HepG2 (cell line): Measurements from ENCODE around the gene ZFPL1. TPM values are rescaled to one million over a fixed set of nuclear protein-coding genes. Genes with fewer than 3 reads are reported as not detected.

Source experiments
- ATF1 ChIP-seq: IDR thresholded peaks from 2 replicates; pipeline ENCODE4 v1.6.1; 2016; ENCODE audit warnings: mild to moderate bottlenecking, control low read depth
- ATM ChIP-seq: fragments of 450-650 bp; IDR thresholded peaks from 2 replicates; pipeline ENCODE4 v1.7.1; 2017; ENCODE audit warnings: mild to moderate bottlenecking, borderline replicate concordance
- FOSL2 ChIP-seq: sonication (generic); formaldehyde crosslinking; IDR thresholded peaks from 2 replicates; pipeline ENCODE4 v1.4.0; 2020; ENCODE audit warnings: missing genetic modification reagents
- IRF2 ChIP-seq: IDR thresholded peaks from 2 replicates; pipeline ENCODE4 v1.6.1; 2018; ENCODE audit warnings: missing genetic modification reagents, missing compliant biosample characterization
- MAFG ChIP-seq: sonication (generic); formaldehyde crosslinking; IDR thresholded peaks from 2 replicates; pipeline ENCODE4 v1.5.1; 2020; ENCODE audit warnings: mild to moderate bottlenecking, missing genetic modification reagents
- MBNL3 ChIP-seq: fragments of 250-450 bp; sonication (Bioruptor Pico); conservative IDR thresholded peaks from 2 replicates; pipeline ENCODE4 v1.8.0; 2022; ENCODE audit warnings: mild to moderate bottlenecking, inconsistent platforms
- MZF1 ChIP-seq: sonication (generic); formaldehyde crosslinking; IDR thresholded peaks from 2 replicates; pipeline ENCODE4 v1.8.1; 2023; ENCODE audit warnings: mild to moderate bottlenecking, missing genetic modification reagents, borderline replicate concordance
- NFE2L1 ChIP-seq: sonication (generic); formaldehyde crosslinking; IDR thresholded peaks from 2 replicates; pipeline ENCODE4 v1.4.0; 2020; ENCODE audit warnings: missing genetic modification reagents, mild to moderate bottlenecking, borderline replicate concordance
- NR1H2 ChIP-seq: sonication (generic); formaldehyde crosslinking; IDR thresholded peaks from 2 replicates; pipeline ENCODE4 v1.8.1; 2022; ENCODE audit warnings: low read depth, missing genetic modification reagents, borderline replicate concordance
- PCBP1 ChIP-seq: fragments of 200-400 bp; formaldehyde crosslinking; IDR thresholded peaks from 2 replicates; pipeline ENCODE4 v1.6.1; 2017; ENCODE audit warnings: mild to moderate bottlenecking, low read depth, low read length, borderline replicate concordance
- PLRG1 ChIP-seq: fragments of 450-650 bp; conservative IDR thresholded peaks from 2 replicates; pipeline ENCODE4 v1.6.1; 2016
- POLR2AphosphoS5 ChIP-seq: IDR thresholded peaks from 2 replicates; pipeline ENCODE4 v1.6.1; 2012; ENCODE audit warnings: low read depth, low read length
- SNAPC2 ChIP-seq: sonication (generic); formaldehyde crosslinking; IDR thresholded peaks from 2 replicates; pipeline ENCODE4 v1.8.1; 2022; ENCODE audit warnings: mild to moderate bottlenecking, missing genetic modification reagents
- TMF1 ChIP-seq: sonication (generic); formaldehyde crosslinking; IDR thresholded peaks from 2 replicates; pipeline ENCODE4 v1.8.1; 2022; ENCODE audit warnings: low read depth, missing genetic modification reagents
- XBP1 ChIP-seq: sonication (generic); formaldehyde crosslinking; IDR thresholded peaks from 2 replicates; pipeline ENCODE4 v1.5.0; 2020; ENCODE audit warnings: missing genetic modification reagents
- ZFP41 ChIP-seq: sonication (generic); formaldehyde crosslinking; IDR thresholded peaks from 2 replicates; pipeline ENCODE4 v1.4.0; 2020; ENCODE audit warnings: mild to moderate bottlenecking, missing genetic modification reagents, borderline replicate concordance
- ZNF12 ChIP-seq: sonication (generic); formaldehyde crosslinking; IDR thresholded peaks from 2 replicates; pipeline ENCODE4 v1.5.0; 2020; ENCODE audit warnings: missing genetic modification reagents
- ZNF235 ChIP-seq: sonication (generic); formaldehyde crosslinking; IDR thresholded peaks from 2 replicates; pipeline ENCODE4 v1.8.1; 2023; ENCODE audit warnings: mild to moderate bottlenecking, missing genetic modification reagents, borderline replicate concordance
- ZNF383 ChIP-seq: sonication (generic); formaldehyde crosslinking; IDR thresholded peaks from 2 replicates; pipeline ENCODE4 v1.4.0; 2020; ENCODE audit warnings: missing genetic modification reagents, mild to moderate bottlenecking, borderline replicate concordance
- ZNF672 ChIP-seq: sonication (generic); formaldehyde crosslinking; IDR thresholded peaks from 2 replicates; pipeline ENCODE4 v1.8.1; 2022; ENCODE audit warnings: missing genetic modification reagents
- ZNF747 ChIP-seq: sonication (generic); formaldehyde crosslinking; IDR thresholded peaks from 2 replicates; pipeline ENCODE4 v1.8.1; 2023; ENCODE audit warnings: missing genetic modification reagents, mild to moderate bottlenecking, borderline replicate concordance
- ZNF773 ChIP-seq: sonication (generic); formaldehyde crosslinking; IDR thresholded peaks from 2 replicates; pipeline ENCODE4 v1.4.0; 2020; ENCODE audit warnings: missing genetic modification reagents, borderline replicate concordance
- polyA plus RNA-seq, 8 experiments: library from polyadenylated mRNA; depleted of rRNA in 3 of 8; stranded (reverse) in 7 of 8; unstranded in 1 of 8; fragments of >200 nt; fragmentation: Illumina TruSeq in 4 of 8; extraction: Trizol in 4 of 8; gene quantifications; 2 replicates each; pipeline versions ENCODE4 v1.2.1 to v1.2.3, GENCODE V29; 2011 to 2016; ENCODE audit warnings: low read depth in 4 of 8, missing spikeins in 1 of 8, mixed read lengths in 1 of 8; ENCODE audit not compliant: insufficient read depth in 1 of 8
- total RNA-seq, 5 experiments: library from RNA; depleted of rRNA; stranded (reverse); fragments of >200 nt; fragmentation: Illumina TruSeq; extraction: Trizol; gene quantifications; 2 replicates each; pipeline ENCODE4 v1.2.3, GENCODE V29; 2016; ENCODE audit warnings: low read depth in 1 of 5
- TF ChIP-seq, protein P1 (sequence below): sonication (generic); formaldehyde crosslinking; IDR thresholded peaks from 2 replicates; pipeline ENCODE4 v1.4.0; 2020; ENCODE audit warnings: missing genetic modification reagents
- TF ChIP-seq, protein P2 (sequence below): sonication (generic); formaldehyde crosslinking; IDR thresholded peaks from 2 replicates; pipeline ENCODE4 v1.4.0; 2020; ENCODE audit warnings: missing genetic modification reagents
- TF ChIP-seq, protein P3 (sequence below): sonication (generic); formaldehyde crosslinking; IDR thresholded peaks from 2 replicates; pipeline ENCODE4 v1.4.0; 2020; ENCODE audit warnings: missing genetic modification reagents
- TF ChIP-seq, protein P4 (sequence below): sonication (generic); formaldehyde crosslinking; IDR thresholded peaks from 2 replicates; pipeline ENCODE4 v1.5.0; 2020; ENCODE audit warnings: mild to moderate bottlenecking, missing genetic modification reagents

ZFPL1 gene
- total and polyA plus RNA-seq, 2 of the 13 experiments (the other 11 are each of a cell fraction or from before 2014, with no cell fraction given), result 32.2 to 56.0 TPM

DNA sequence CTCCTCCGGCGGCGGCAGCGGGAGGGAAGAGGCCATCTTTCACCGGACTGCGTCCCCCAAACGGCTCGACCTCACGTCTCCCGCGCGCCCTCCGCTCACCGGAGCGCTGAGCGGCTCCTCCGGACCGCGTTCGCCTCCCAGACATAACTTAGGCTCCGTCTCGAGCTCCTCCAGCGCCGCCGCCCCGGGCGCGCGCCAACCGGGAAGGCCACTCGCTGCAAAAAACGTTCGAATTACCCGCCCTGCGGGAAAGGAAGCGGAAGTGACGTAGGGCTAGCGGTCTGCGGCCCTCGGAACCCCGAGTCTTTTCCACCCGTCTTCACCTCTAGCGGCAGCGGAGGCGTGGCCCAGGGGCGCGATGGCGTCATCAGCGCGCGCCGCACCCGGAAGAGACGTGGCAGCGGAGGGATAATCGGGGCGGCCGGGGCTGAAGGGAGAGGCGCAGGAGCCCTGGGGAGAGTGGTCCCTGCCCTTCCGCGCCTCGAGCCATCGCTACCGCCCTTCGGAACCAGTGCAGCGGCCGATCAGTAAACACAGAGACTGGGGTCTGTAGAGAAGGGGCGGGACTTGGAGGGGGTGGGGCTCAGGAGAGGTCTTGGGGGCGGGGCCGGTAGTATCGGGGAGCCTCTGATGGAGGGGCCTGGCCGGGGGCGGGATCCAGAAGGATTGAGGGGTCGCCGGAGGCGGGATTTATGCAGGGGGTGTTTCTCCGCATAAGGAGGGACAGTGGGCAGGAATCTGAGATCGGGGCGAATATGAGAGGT is at the start of gene ZFPL1, which contains the start of gene CDCA5 (continued):
- TF ChIP-seq, protein P1, sequence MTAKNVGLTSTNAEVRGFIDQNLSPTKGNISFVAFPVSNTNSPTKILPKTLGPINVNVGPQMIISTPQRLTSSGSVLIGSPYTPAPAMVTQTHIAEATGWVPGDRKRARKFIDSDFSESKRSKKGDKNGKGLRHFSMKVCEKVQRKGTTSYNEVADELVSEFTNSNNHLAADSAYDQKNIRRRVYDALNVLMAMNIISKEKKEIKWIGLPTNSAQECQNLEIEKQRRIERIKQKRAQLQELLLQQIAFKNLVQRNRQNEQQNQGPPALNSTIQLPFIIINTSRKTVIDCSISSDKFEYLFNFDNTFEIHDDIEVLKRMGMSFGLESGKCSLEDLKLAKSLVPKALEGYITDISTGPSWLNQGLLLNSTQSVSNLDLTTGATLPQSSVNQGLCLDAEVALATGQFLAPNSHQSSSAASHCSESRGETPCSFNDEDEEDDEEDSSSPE (CRISPR knock-in tag), result peak; percentile 100
- TF ChIP-seq PCBP1, result 0 out of 2 replicates have a peak, but pooled peaks have one; percentile 81
- no peak for TF ChIP-seq PLRG1
- TF ChIP-seq ZFP41 (CRISPR knock-in tag), result peak; percentile 77; the same call in 1 of the 2 replicates
- TF ChIP-seq, protein P2, sequence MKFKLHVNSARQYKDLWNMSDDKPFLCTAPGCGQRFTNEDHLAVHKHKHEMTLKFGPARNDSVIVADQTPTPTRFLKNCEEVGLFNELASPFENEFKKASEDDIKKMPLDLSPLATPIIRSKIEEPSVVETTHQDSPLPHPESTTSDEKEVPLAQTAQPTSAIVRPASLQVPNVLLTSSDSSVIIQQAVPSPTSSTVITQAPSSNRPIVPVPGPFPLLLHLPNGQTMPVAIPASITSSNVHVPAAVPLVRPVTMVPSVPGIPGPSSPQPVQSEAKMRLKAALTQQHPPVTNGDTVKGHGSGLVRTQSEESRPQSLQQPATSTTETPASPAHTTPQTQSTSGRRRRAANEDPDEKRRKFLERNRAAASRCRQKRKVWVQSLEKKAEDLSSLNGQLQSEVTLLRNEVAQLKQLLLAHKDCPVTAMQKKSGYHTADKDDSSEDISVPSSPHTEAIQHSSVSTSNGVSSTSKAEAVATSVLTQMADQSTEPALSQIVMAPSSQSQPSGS (CRISPR knock-in tag), result no peak
- TF ChIP-seq NFE2L1 (CRISPR knock-in tag), result no peak
- no peak for TF ChIP-seq SNAPC2 (CRISPR knock-in tag)
- peak; percentile 89 for TF ChIP-seq IRF2 (CRISPR knock-in tag)
- TF ChIP-seq POLR2AphosphoS5, result peak; percentile 76
- no peak for TF ChIP-seq XBP1
- TF ChIP-seq MBNL3 (CRISPR knock-in tag), result no peak
- TF ChIP-seq, protein P3, sequence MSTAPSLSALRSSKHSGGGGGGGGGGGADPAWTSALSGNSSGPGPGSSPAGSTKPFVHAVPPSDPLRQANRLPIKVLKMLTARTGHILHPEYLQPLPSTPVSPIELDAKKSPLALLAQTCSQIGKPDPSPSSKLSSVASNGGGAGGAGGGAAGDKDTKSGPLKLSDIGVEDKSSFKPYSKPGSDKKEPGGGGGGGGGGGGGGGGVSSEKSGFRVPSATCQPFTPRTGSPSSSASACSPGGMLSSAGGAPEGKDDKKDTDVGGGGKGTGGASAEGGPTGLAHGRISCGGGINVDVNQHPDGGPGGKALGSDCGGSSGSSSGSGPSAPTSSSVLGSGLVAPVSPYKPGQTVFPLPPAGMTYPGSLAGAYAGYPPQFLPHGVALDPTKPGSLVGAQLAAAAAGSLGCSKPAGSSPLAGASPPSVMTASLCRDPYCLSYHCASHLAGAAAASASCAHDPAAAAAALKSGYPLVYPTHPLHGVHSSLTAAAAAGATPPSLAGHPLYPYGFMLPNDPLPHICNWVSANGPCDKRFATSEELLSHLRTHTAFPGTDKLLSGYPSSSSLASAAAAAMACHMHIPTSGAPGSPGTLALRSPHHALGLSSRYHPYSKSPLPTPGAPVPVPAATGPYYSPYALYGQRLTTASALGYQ (CRISPR knock-in tag), result no peak
- peak; percentile 88; the same call in 1 of the 2 replicates for TF ChIP-seq TMF1
- no peak for TF ChIP-seq ZNF12 (CRISPR knock-in tag)
- TF ChIP-seq ZNF747 (CRISPR knock-in tag), result peak; percentile 84; the same call in 1 of the 2 replicates
- TF ChIP-seq ZNF383 (CRISPR knock-in tag), result no peak; the same call in 1 of the 2 replicates
- no peak for TF ChIP-seq NR1H2 (CRISPR knock-in tag)
- TF ChIP-seq FOSL2 (CRISPR knock-in tag), result peak; percentile 53
- TF ChIP-seq ZNF773 (CRISPR knock-in tag), result no peak
- no peak for TF ChIP-seq ZNF235 (CRISPR knock-in tag)
- no peak for TF ChIP-seq MZF1 (CRISPR knock-in tag)
- no peak for TF ChIP-seq ATM
- TF ChIP-seq MAFG (CRISPR knock-in tag), result no peak
- peak; percentile 53; the same call in 1 of the 2 replicates for TF ChIP-seq ZNF672 (CRISPR knock-in tag)
- TF ChIP-seq ATF1 (CRISPR knock-in tag), result peak; percentile 99
- TF ChIP-seq, protein P4, sequence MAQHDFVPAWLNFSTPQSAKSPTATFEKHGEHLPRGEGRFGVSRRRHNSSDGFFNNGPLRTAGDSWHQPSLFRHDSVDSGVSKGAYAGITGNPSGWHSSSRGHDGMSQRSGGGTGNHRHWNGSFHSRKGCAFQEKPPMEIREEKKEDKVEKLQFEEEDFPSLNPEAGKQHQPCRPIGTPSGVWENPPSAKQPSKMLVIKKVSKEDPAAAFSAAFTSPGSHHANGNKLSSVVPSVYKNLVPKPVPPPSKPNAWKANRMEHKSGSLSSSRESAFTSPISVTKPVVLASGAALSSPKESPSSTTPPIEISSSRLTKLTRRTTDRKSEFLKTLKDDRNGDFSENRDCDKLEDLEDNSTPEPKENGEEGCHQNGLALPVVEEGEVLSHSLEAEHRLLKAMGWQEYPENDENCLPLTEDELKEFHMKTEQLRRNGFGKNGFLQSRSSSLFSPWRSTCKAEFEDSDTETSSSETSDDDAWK (CRISPR knock-in tag), result no peak
